GM18507 (cell line): ENCODE results near the gene DUSP22.
A peak's percentile ranks its signal among the peaks of the same experiment; 100 is the strongest.

Source experiments
- DNase-seq: peaks from one replicate; pipeline ENCODE4 v3.0.0; 2011; ENCODE audit warnings: low read depth; ENCODE audit not compliant: insufficient read length; ENCODE audit errors: extremely low spot score
- FAIRE-seq: peaks from 2 replicates; lab custom pipeline; 2011; peaks lifted over from hg19 to GRCh38; lab: Jason Lieb, UNC

The DUSP22 gene

GRCh38 chr6:358432-358831 lies 66.1 kb downstream of the DUSP22 start:
- DNase-seq (no peak), FAIRE-seq (no peak)

GRCh38 chr6:358847-359246 lies 66.6 kb downstream of the DUSP22 start:
- FAIRE-seq, result no peak
- DNase-seq, result no peak

- DNase-seq (no peak), FAIRE-seq (no peak)
Measured at GRCh38 chr6:359261-360035, 67.2 kb downstream of the DUSP22 start.

- FAIRE-seq (no peak), DNase-seq (no peak)
Measured at GRCh38 chr6:360349-360748, 68.1 kb downstream of the DUSP22 start.

GRCh38 chr6:360764-361373 lies 68.6 kb downstream of the DUSP22 start:
- FAIRE-seq (no peak), DNase-seq (no peak)

- no peak for DNase-seq
- no peak for FAIRE-seq
Measured at GRCh38 chr6:361411-362132, 69.3 kb downstream of the DUSP22 start.

GRCh38 chr6:362231-362923 lies 70.1 kb downstream of the DUSP22 start:
- DNase-seq, result no peak
- no peak for FAIRE-seq

- FAIRE-seq (no peak), DNase-seq (no peak)
Measured at GRCh38 chr6:362924-363249, 70.6 kb downstream of the DUSP22 start.

- no peak for DNase-seq
- no peak for FAIRE-seq
Measured at GRCh38 chr6:363291-363690, 71.0 kb downstream of the DUSP22 start.

- FAIRE-seq (no peak), DNase-seq (no peak)
Measured at GRCh38 chr6:363909-364308, 71.6 kb downstream of the DUSP22 start.

GRCh38 chr6:364609-365540 lies 72.6 kb downstream of the DUSP22 start:
- DNase-seq, result no peak
- FAIRE-seq, result peak; percentile 51

- no peak for DNase-seq
- FAIRE-seq, result no peak
Measured at GRCh38 chr6:365835-366234, 73.5 kb downstream of the DUSP22 start.

GRCh38 chr6:366389-367297 lies 74.4 kb downstream of the DUSP22 start:
- FAIRE-seq, result no peak

GRCh38 chr6:367298-367794 lies 75.1 kb downstream of the DUSP22 start:
- FAIRE-seq, result no peak
- DNase-seq, result no peak

More at GRCh38 chr6:366389-367297, 74.4 kb downstream of the DUSP22 start:
- DNase-seq, result no peak

- no peak for DNase-seq
- FAIRE-seq, result no peak
Measured at GRCh38 chr6:367891-368630, 75.8 kb downstream of the DUSP22 start.

GRCh38 chr6:369559-370431 lies 77.5 kb downstream of the DUSP22 start:
- DNase-seq (no peak), FAIRE-seq (no peak)
